Endothelial cell of umbilical vein (primary cell): ENCODE measurements around the gene SPRED2. TPM values are rescaled to one million over a fixed set of nuclear protein-coding genes. Genes with fewer than 3 reads are reported as not detected.

ENCODE experiments used
- BruUV-seq: library from RNA; stranded (reverse); fragments of 400-500 nt; replicated peaks from 2 replicates; lab custom pipeline; 2021; lab: Mats Ljungman, UMichigan
- CTCF ChIA-PET: fragments of 300-600, 350-600 bp; sonication (Branson Sonifier 250); formaldehyde crosslinking; loops from one replicate; lab custom pipeline; 2021; ENCODE audit warnings: antibody characterized with exemption, inconsistent platforms; lab: Charles Lee
- POLR2A ChIA-PET: fragments of 300-600, 350-600 bp; sonication (Branson Sonifier 250); formaldehyde crosslinking; loops from one replicate; lab custom pipeline; 2021; ENCODE audit warnings: antibody characterized with exemption, inconsistent platforms; lab: Charles Lee
- DNase-seq: peaks from one replicate; pipeline ENCODE4 v3.0.0-alpha.2; 2011; ENCODE audit warnings: low read depth, low spot score
- FAIRE-seq: peaks from 2 replicates; lab custom pipeline; 2011; peaks lifted over from hg19 to GRCh38; lab: Jason Lieb, UNC
- H2AFZ ChIP-seq: 2 replicates; pipeline ENCODE4 v1.6.0; 2012; ENCODE audit warnings: low read depth, low read length, control low read depth, inconsistent platforms
- H3K27ac ChIP-seq: 2 replicates; pipeline ENCODE4 v1.5.1; 2011; ENCODE audit warnings: low read depth, mild to moderate bottlenecking, control low read depth, low read length, moderate library complexity; ENCODE audit not compliant: insufficient read depth
- H3K27me3 ChIP-seq, 2 experiments: 2 replicates each; pipeline versions ENCODE4 v1.6.0 to v1.6.1; 2011; ENCODE audit warnings: low read length in 2 of 2, mixed read lengths in 1 of 2; ENCODE audit not compliant: control insufficient read depth in 2 of 2, insufficient read depth in 2 of 2
- H3K36me3 ChIP-seq, 2 experiments: 2 replicates in 1 of 2; 3 replicates in 1 of 2; pipeline ENCODE4 v1.5.1; 2011; ENCODE audit warnings: low read length in 2 of 2, mild to moderate bottlenecking in 1 of 2, moderate library complexity in 1 of 2; ENCODE audit not compliant: control insufficient read depth in 2 of 2, insufficient read depth in 2 of 2; ENCODE audit errors: extremely low read depth in 1 of 2
- H3K4me1 ChIP-seq: 3 replicates; pipeline ENCODE4 v1.5.1; 2011; ENCODE audit warnings: mild to moderate bottlenecking, low read length; ENCODE audit not compliant: control insufficient read depth, insufficient read depth; ENCODE audit errors: extremely low read depth
- H3K4me2 ChIP-seq: 2 replicates; pipeline ENCODE4 v1.6.1; 2011; ENCODE audit warnings: low read length, control low read depth, mixed read lengths; ENCODE audit not compliant: insufficient read depth
- H3K4me3 ChIP-seq, 3 experiments: fragments of 200-600 bp in 1 of 3; sonication (generic), shearing (Covaris generic) in 1 of 3; replicated peaks in 1 of 3; 2 replicates each; pipeline ENCODE4 v1.5.1; 2011 to 2016; ENCODE audit warnings: control low read depth in 3 of 3, low read length in 3 of 3, mild to moderate bottlenecking in 2 of 3, inconsistent platforms in 1 of 3, low read depth in 1 of 3, moderate library complexity in 1 of 3; ENCODE audit not compliant: insufficient read depth in 1 of 3
- H3K79me2 ChIP-seq: 2 replicates; pipeline ENCODE4 v1.6.0; 2012; ENCODE audit warnings: low read length, inconsistent platforms; ENCODE audit not compliant: control insufficient read depth, insufficient read depth
- H3K9ac ChIP-seq: replicated peaks from 2 replicates; pipeline ENCODE3; 2011; ENCODE audit warnings: low read length, control low read depth; ENCODE audit not compliant: insufficient read depth; ENCODE audit errors: extremely low read depth
- H3K9me1 ChIP-seq: replicated peaks from 3 replicates; pipeline ENCODE4 v1.6.0; 2011; ENCODE audit warnings: mild to moderate bottlenecking, low read length; ENCODE audit not compliant: control insufficient read depth, insufficient read depth; ENCODE audit errors: extremely low read depth
- H3K9me3 ChIP-seq: replicated peaks from 2 replicates; pipeline ENCODE4 v1.5.1; 2012; ENCODE audit warnings: low read length, inconsistent platforms; ENCODE audit not compliant: control insufficient read depth, insufficient read depth
- H4K20me1 ChIP-seq: replicated peaks from 2 replicates; pipeline ENCODE3; 2011; ENCODE audit warnings: mild to moderate bottlenecking, low read length; ENCODE audit not compliant: control insufficient read depth, insufficient read depth; ENCODE audit errors: extremely low read depth
- EZH2 ChIP-seq: IDR thresholded peaks from 2 replicates; pipeline ENCODE4 v1.6.1; 2012; ENCODE audit warnings: borderline replicate concordance, low read depth, mild to moderate bottlenecking, moderate library complexity, low read length, inconsistent platforms; ENCODE audit not compliant: severe bottlenecking
- FOS ChIP-seq: IDR thresholded peaks from 2 replicates; pipeline ENCODE4 v1.6.1; 2011; ENCODE audit warnings: mild to moderate bottlenecking, low read length, moderate library complexity, borderline replicate concordance; ENCODE audit not compliant: insufficient read depth
- GATA2 ChIP-seq: IDR thresholded peaks from 2 replicates; pipeline ENCODE4 v1.7.0; 2011; ENCODE audit warnings: low read depth, mild to moderate bottlenecking, moderate library complexity, mixed read lengths, low read length; ENCODE audit not compliant: insufficient read length, insufficient read depth
- JUN ChIP-seq: IDR thresholded peaks from 2 replicates; pipeline ENCODE4 v1.6.1; 2011; ENCODE audit warnings: borderline replicate concordance, low read depth; ENCODE audit not compliant: insufficient read length, insufficient read depth
- MYC ChIP-seq: IDR thresholded peaks from one replicate; pipeline ENCODE4 v1.6.1; 2011; ENCODE audit warnings: mild to moderate bottlenecking, low read depth, low read length
- POLR2A ChIP-seq: IDR thresholded peaks from 2 replicates; pipeline ENCODE4 v1.6.1; 2012; ENCODE audit warnings: low read depth, mild to moderate bottlenecking, control low read depth, low read length
- POLR2AphosphoS5 ChIP-seq: IDR thresholded peaks from 2 replicates; pipeline ENCODE4 v1.6.1; 2012; ENCODE audit warnings: low read depth, mild to moderate bottlenecking, control low read depth, low read length, moderate library complexity; ENCODE audit not compliant: insufficient read depth
- dilution Hi-C: fragments of 300-500 bp; cut with MboI; formaldehyde crosslinking; loops from one replicate; pipeline ENCODE4 v1.15.0; 2019; ENCODE audit warnings: low sequenced_read_pairs; ENCODE audit not compliant: extremely low pct_ligation_motif_present
- intact Hi-C: fragments of 100-400 bp; cut with micrococcal nuclease; formaldehyde crosslinking; loops from one replicate; pipeline ENCODE4 v1.10.0; 2022
- polyA plus RNA-seq, 4 experiments: library from polyadenylated mRNA; depleted of rRNA in 3 of 4; stranded (reverse) in 3 of 4; unstranded in 1 of 4; fragments of >200 nt; gene quantifications; 2 replicates each; pipeline versions ENCODE4 v1.2.1 to v1.2.3, GENCODE V29; 2011 to 2012; ENCODE audit warnings: missing spikeins in 1 of 4
- total RNA-seq: library from RNA; stranded (reverse); gene quantifications from 2 replicates; pipeline ENCODE4 v1.2.3, GENCODE V29; 2021
- TF ChIP-seq, protein P1 (sequence below), 2 donors: IDR thresholded peaks; 1 replicate in 1 of 2; 2 replicates in 1 of 2; pipeline ENCODE4 v1.5.1; 2011; ENCODE audit warnings: low read length in 2 of 2, mild to moderate bottlenecking in 2 of 2, moderate library complexity in 2 of 2, control low read depth in 1 of 2, inconsistent platforms in 1 of 2, low read depth in 1 of 2; ENCODE audit not compliant: insufficient read depth in 1 of 2; ENCODE audit errors: extremely low read depth in 1 of 2
- TF ChIP-seq, protein P2 (sequence below): IDR thresholded peaks from 2 replicates; pipeline ENCODE4 v1.6.1; 2011; ENCODE audit not compliant: insufficient read depth, insufficient read length

Gene SPRED2
- total and polyA plus RNA-seq, 2 donors (not counting 3 experiments of a cell fraction or from before 2014, with no cell fraction given) = 3.6 to 9.6 TPM

DNA sequence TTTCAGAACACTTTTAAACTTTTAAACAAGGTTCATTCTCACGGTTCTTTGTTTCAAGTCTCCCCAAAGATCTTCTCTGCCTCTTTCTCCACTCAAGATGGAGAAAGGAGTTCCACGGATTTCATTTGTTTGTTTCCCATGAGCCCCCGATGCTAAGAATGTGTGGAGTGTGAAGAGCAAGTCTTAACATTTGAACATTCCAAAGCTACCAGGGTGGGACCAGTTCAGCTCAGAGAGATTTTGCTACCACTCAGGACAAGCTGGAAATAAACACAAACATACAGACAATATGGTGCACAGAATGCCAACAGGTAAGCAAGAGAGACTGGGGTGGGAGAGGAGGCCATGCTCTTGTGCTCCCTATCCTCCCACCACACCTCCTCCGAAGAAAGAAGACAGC, 56.7 kb downstream of the SPRED2 start:
- dilution Hi-C loops (no loop called here), intact Hi-C loops (no loop called here)
- Histone ChIP-seq H3K9ac (no peak overlapping the region), H3K4me1 (peaks cover 11% of the 10 kb centered on the region), H3K27ac (no peak overlapping the region), H3K9me1 (no peaks in the 10 kb centered on the region), H3K4me2 (no peak overlapping the region), H3K27me3 (peaks cover 35 to 39% of the 10 kb centered on the region in 2 experiments), H3K4me3 (no peak overlapping the region), H3K79me2 (no peaks in the 10 kb centered on the region), H3K36me3 (no peaks in the 10 kb centered on the region), H3K9me3 (no peaks in the 10 kb centered on the region), H4K20me1 (no peaks in the 10 kb centered on the region), H2AFZ (no peak overlapping the region)
- TF ChIP-seq GATA2 (no peak), JUN (no peak), FOS (no peak)
- no TSS peak for BruUV-seq
- POLR2A ChIA-PET = no interaction called here
- CTCF ChIA-PET = interaction anchor here (0.9 kb wide), 1 partner anchor 51 kb away, joined by 3 read pairs; no protein-coding TSS in a partner anchor
- DNase-seq (no peak), FAIRE-seq (no peak)

DNA sequence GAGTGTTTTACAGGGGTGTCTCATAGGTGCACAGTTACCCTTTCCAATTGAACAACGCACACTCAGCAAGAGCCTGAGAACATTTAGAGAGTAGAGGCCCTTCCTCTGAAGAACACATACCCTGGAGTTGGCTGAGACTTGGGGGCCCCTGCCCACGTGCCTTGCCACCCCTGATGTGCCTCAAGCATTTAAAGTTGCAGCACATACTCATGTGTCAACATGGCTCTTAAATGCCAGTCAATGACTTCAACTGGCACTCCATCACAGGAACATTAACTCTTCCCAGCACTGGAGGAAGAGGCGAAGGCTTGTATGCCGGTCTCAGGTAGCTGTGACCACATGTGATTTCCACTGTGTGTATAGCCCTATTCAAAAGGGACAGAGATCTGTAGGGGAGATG, 57.4 kb downstream of the SPRED2 start:
- no TSS peak for BruUV-seq
- Histone ChIP-seq H3K79me2 (no peaks in the 10 kb centered on the region), H3K9ac (no peak overlapping the region), H3K9me1 (no peaks in the 10 kb centered on the region), H4K20me1 (no peaks in the 10 kb centered on the region), H3K27ac (no peak overlapping the region), H3K4me3 (no peak overlapping the region), H3K27me3 (peaks cover 29 to 33% of the 10 kb centered on the region in 2 experiments), H3K36me3 (no peaks in the 10 kb centered on the region), H3K4me1 (peaks cover 11% of the 10 kb centered on the region), H3K4me2 (no peak overlapping the region), H3K9me3 (no peaks in the 10 kb centered on the region), H2AFZ (no peak overlapping the region)
- dilution Hi-C loops (no loop called here), intact Hi-C loops (no loop called here)
- POLR2A ChIA-PET = no interaction called here
- CTCF ChIA-PET = interaction anchor here (0.5 kb wide), 1 partner anchor 26 kb away, joined by 4 read pairs; no protein-coding TSS in a partner anchor
- TF ChIP-seq, protein P1, sequence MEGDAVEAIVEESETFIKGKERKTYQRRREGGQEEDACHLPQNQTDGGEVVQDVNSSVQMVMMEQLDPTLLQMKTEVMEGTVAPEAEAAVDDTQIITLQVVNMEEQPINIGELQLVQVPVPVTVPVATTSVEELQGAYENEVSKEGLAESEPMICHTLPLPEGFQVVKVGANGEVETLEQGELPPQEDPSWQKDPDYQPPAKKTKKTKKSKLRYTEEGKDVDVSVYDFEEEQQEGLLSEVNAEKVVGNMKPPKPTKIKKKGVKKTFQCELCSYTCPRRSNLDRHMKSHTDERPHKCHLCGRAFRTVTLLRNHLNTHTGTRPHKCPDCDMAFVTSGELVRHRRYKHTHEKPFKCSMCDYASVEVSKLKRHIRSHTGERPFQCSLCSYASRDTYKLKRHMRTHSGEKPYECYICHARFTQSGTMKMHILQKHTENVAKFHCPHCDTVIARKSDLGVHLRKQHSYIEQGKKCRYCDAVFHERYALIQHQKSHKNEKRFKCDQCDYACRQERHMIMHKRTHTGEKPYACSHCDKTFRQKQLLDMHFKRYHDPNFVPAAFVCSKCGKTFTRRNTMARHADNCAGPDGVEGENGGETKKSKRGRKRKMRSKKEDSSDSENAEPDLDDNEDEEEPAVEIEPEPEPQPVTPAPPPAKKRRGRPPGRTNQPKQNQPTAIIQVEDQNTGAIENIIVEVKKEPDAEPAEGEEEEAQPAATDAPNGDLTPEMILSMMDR (IDR thresholded peaks at IDR 0.05; ENCODE audit: extremely low read depth in 1 of 2, insufficient read depth in 1 of 2, low read depth in 1 of 2, low read length in 2 of 2) = no peak
- TF ChIP-seq POLR2A (no peak), EZH2 (no peak), POLR2AphosphoS5 (no peak), MYC (no peak), FOS (no peak), JUN (no peak), GATA2 (no peak)
- TF ChIP-seq, protein P2, sequence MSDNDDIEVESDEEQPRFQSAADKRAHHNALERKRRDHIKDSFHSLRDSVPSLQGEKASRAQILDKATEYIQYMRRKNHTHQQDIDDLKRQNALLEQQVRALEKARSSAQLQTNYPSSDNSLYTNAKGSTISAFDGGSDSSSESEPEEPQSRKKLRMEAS = no peak
- FAIRE-seq (no peak), DNase-seq (no peak)
